Glomerular endothelial cell (primary cell): ENCODE measurements around the gene CCDC136. TPM values are rescaled to one million over a fixed set of nuclear protein-coding genes. Genes with fewer than 3 reads are reported as not detected.
A peak's percentile ranks its signal among the peaks of the same experiment; 100 is the strongest.

Source experiments
- DNase-seq: peaks from one replicate; pipeline ENCODE4 v3.0.0-alpha.2; 2011; ENCODE audit warnings: low read depth, low spot score; ENCODE audit errors: extremely low read depth
- total RNA-seq: library from RNA; depleted of rRNA; stranded (reverse); fragments of >200 nt; gene quantifications from 2 replicates; pipeline ENCODE4 v1.2.3, GENCODE V29; 2015

Gene CCDC136
- total RNA-seq, 1 donor from 2014 or later, result 2.3 TPM

DNA sequence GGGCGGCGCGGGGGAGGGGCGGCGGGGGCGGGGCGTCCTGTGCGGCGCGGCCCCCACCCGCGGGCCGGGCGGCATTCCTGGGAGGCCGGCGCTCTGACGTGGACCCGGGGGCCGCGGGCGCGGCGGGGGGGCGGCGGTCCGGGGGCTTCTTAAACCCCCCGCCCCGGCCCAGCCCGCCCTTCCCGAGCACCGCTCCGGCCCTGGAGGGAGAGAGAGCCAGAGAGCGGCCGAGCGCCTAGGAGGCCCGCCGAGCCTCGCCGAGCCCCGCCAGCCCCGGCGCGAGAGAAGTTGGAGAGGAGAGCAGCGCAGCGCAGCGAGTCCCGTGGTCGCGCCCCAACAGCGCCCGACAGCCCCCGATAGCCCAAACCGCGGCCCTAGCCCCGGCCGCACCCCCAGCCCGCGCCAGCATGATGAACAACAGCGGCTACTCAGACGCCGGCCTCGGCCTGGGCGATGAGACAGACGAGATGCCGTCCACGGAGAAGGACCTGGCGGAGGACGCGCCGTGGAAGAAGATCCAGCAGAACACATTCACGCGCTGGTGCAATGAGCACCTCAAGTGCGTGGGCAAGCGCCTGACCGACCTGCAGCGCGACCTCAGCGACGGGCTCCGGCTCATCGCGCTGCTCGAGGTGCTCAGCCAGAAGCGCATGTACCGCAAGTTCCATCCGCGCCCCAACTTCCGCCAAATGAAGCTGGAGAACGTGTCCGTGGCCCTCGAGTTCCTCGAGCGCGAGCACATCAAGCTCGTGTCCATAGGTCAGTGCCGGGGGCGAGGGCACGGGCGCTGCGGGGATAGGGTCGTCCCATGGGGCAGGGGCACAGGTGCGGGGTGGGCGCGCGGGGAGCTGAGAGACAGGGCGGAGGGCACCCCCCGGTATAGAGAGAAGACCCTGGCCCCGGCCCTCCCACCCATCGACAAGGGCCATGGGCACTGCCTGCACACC lies 38.7 kb downstream of the CCDC136 start, which contains the start of gene FLNC:
Gene FLNC (plus strand): TSS at position 176 of the 947 bp plus-strand sequence. CDS start 232 bp downstream, at position 408.
- no peak for DNase-seq

DNA sequence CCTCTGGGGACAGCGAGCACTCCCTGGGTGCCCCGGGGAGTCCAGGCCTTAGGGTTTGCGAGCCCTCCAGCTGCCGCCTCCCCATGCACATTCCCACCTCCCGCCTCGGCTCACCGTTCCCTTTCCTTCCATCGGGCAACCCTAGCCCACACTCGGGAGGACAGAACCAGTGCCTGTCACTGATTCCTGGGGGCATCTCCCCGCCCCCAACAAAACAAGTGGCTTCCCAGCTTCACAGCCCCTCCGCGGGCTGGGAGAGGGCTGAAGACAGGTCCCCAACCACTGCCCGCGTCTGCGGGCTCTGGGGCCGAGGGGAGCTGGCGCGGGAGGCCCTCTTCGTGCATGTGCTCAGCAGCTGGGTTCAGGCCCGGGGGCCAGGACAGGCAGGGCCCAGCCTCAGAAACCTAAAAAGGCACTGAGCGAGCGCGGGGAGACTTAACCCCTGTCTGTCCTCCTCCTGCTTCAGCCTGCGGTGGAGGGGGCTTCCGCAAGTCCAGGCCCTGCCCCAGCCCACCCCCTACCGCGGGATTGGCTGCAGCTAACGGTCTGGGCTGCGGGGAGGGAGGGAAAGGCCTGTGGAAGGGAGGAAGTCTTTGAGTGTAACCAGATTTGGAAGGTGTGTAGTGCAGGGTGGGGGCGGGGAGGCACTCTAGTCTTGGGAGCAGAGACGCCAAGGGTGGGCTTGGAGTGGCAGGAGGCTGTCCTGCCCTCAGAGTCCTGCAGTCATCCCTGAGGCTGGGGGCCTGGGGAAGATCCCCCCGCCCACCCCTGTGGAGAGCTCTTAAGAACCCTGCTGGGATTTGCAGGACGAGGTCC lies 39.6 kb downstream of the CCDC136 start:
- no peak for DNase-seq

DNA sequence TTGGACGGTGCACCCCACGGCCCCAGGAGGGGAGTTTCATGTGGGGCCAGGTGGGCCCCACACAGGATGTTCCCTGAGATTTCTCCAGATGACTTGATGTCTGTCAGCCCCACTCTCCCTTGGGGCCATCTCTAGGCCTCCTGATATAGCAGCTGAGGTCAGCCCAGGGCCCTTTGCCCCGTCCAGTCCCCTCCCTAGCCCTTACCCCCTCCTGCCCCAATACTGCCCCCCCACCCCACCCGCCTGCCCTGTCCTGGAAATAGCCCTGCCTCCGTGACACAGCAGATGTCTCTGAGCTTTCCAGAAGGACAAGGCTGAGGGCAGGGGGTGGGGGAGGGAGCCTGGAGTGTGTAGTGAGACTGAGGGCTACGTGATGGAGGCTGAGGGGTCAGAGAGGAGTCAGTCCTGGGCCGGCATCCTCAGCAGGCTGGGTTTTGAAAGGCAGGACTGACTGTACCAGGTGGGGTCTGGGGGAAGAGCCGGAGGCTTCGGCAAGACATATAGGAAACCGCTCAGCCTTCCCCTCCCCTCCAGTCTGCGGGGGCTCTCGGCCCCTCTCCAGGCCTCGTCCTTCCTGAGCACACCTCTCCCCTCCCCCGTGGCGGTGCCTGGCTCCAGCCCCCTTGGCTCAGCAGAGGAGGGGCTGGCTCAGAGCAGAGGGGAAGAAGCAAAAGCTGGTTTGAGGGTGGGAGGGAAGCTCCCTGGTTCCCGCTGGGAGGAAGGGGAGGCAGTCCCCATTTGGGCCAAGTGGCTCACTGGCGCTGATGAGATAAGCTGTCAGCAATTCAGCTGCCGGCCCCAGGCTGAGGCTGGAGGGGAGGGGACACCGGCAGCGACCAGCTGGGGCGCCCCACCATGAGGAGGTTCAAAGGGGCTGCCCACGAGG lies 40.5 kb downstream of the CCDC136 start:
- no peak for DNase-seq

DNA sequence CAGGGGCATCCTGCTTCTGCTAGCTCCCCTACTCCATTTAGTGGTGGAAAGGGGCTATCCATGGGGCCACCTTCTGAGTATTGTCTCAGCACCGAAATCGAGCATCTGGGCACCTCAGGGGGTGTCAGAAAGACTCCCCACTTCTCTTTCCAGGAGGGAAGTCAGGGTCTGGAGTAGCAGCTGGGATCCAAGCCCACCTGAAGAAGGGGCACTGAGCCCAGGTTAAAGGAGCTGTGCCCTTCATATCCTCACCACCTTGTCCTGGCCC lies 41.0 kb downstream of the CCDC136 start:
- DNase-seq, result no peak

DNA sequence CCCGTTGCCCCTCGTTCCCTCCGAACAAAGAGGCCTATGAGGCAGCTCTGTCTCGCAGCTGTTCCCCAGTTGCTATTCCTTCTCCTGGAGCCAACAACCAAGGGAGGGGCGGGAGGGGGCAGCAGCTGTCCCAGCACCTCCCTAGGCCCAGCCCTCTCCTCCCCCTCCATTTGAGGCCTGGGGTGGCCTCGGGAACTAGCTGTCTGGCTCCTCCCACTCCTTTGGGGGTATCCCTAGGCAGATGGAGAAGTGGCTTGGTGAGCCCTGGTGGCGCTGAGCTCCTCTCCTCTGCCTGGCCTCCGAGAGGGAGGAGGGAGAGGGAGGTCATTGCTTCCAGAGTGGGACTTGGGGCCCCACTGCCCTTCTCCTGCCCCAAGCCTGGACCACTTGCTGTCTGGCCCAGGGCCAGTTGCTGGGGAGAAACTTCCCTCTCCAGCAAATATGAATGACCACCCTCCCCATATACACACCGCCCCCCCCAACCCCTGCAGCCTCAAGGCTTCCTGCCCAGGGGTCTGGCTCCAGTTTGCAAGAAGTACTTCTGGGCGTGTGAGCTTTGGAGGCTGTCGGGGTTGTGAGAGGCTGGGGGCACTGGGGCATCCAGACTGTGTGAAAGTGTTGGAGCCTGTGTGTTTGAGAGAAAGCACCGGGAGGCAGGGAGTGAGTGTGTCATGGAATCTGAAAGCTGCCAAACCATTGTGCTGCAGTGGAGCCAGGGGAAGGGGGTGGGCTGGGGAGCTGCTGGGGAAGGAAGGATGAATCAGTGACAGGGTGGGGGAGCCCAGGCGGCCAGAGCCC lies 41.6 kb downstream of the CCDC136 start:
- peak; percentile 65 for DNase-seq

DNA sequence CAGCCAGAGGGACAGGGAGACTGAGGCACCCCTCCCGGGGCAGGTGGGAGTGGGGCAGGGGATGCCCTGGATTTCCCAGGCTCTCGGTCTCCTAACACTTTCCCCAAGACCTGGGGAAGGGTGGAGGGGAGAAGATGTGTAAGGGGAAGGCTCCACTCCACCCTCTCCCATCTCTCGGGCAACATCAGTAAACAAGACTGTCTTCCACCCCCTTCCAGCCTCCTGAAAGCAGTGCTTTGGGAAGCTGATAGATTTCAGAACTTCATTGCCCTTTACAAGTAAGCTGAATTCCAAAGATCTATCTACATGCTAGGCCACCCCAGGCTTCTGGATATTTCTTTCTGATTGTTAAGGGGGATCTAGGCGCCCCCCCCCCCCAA lies 42.2 kb downstream of the CCDC136 start:
- DNase-seq, result no peak

DNA sequence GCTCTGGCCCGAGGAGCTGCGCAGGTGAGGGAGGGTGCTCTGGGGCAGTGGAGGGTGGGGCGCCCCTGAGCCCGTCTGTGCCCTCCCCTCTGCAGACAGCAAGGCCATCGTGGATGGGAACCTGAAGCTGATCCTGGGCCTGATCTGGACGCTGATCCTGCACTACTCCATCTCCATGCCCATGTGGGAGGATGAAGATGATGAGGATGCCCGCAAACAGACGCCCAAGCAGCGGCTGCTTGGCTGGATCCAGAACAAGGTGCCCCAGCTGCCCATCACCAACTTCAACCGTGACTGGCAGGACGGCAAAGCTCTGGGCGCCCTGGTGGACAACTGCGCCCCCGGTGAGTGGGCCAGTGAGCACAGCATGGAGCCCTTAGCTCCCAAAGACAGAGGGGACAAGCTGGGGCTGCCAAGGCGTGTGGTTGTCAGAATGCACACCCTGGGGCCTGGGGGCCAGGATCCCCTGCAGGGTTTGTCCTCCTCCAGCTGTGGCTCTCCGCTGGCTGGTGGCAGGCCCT lies 43.5 kb downstream of the CCDC136 start:
- DNase-seq, result no peak

DNA sequence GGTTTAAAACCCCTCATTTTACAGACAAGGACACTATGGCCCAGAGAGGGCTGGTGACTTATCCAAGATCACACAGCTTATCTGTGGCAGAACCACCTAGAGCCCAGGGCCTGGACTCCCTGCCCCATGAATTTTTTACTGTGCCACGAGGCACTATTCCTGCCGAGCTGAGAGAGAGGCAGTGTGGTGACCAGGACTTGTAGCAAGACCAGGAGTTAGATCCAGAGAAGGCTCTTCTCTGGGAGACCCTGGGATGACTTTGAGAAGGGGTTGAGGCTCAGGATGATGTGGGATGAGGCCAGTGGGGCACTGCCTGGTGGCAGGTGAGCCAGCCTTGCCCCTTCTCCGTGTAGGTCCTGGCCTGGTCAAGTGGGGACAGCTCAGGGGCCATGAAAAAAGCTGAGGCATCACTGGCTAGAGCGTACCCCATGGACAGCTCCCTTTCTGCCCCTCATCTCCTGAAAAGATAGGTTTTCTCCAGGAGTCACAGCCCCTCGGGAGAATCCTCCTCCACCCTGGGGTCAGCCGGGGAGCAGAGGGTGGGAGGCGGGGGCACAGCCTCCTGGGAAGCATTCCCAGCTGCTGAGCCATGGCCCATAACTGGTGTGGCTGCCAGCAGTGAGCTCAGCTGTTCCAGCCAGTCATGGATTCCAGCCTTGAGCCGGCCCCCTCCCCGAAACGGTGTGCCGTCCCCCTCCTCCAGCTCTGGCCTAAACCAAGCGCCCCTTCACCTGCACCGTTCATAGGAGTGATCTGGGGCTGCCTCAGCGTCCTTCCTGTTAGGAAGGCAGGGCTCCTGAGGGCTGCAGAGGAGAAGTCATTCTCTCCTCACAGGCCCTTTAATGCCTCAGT lies 44.2 kb downstream of the CCDC136 start:
- DNase-seq, result no peak

DNA sequence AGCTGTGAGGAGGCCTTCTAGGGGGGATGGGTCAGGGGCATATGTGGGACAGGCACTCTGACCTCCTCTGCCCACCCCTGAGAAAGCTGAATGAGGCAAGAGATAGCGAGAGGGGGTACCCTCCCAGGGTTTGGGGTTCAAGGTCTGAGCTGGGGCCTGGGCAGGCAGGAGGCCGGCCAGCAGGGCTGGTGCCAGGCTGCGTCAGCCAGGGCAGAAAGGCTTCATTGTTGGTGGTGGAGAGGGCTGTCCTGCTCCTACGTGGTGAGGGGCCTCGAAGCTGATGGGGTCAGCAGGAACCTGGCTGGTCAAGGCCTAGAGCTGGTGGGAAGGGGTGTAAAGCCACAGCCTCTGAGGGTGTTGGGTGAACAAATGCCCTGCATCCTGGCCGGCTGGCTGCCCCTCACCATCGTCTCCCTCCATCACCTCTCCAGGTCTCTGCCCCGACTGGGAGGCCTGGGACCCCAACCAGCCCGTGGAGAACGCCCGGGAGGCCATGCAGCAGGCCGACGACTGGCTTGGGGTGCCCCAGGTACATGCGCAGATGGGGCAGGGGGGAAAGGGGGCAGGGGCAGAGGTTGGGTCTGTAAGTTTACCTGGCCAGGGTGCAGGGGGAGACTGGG lies 45.1 kb downstream of the CCDC136 start:
- DNase-seq, result no peak

DNA sequence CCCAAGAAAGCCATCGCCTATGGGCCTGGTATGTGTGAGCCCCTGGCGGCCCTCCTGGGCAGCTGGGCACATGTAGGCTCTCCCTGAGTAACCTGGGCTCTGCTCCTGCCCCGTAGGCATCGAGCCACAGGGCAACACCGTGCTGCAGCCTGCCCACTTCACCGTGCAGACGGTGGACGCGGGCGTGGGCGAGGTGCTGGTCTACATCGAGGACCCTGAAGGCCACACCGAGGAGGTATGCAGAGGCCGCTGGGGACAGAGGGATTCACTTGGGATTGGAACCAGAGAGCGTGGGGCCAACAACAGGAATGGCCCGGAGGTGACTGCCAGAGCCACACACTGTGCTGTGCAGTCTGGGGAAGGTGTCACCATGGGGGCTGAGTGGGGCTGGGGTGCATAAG lies 45.8 kb downstream of the CCDC136 start:
- DNase-seq, result no peak

DNA sequence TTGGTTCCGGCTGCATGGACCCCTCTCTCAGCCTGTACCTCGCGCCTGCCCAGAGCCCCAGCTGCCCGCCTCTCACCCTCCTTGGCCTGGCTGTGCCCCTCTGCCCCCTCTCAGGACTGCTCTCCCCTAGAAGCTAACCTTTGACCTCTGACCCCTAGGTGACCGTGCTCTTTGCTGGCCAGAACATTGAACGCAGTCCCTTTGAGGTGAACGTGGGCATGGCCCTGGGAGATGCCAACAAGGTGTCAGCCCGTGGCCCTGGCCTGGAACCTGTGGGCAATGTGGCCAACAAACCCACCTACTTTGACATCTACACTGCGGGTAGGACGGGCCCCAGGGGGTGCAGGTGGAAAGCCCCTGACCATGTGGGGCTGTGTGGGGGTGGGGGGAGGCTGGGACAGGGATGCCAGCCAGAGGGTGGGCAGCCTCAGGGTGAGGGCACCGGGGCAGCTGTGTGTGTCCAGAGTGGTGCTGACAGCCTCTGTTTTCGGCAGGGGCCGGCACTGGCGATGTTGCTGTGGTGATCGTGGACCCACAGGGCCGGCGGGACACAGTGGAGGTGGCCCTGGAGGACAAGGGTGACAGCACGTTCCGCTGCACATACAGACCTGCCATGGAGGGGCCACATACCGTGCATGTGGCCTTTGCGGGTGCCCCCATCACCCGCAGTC lies 46.5 kb downstream of the CCDC136 start:
- DNase-seq, result no peak

DNA sequence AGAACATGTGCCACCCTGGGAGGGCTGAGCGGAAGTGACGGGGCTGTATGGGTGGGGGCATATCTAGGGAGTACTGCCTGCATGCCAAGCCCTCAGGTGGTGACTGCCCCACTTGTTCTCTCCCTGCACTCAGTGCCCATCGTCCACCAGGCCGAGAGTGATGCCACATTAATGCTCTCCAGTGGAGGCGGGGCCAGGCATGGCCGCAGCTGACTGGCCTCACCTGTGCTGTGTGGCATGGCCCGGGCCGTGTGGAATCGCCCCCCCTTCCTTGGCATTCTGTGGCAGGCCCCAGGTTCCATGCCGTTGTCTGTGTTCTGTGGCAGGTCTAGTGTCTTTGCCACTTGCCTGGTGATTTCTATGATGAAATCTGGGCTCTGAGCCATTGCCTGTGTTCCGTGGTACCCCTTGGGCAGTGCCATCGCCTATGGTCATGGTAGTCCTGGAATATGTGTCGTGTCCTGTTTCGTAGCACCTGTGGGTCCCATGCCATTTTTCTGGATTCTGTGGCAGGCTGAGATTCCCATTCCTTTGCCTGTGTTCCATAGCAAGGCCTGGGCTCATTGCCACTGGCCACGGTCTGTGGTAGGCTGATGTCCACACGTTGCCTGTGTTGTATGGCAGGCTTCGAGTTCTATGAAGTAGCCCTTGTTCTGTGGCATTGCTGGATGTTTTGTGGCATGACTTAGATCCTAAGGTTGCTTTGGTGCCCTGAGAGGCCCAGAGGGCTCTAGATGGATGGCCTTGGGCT lies 47.4 kb downstream of the CCDC136 start:
- DNase-seq, result no peak

DNA sequence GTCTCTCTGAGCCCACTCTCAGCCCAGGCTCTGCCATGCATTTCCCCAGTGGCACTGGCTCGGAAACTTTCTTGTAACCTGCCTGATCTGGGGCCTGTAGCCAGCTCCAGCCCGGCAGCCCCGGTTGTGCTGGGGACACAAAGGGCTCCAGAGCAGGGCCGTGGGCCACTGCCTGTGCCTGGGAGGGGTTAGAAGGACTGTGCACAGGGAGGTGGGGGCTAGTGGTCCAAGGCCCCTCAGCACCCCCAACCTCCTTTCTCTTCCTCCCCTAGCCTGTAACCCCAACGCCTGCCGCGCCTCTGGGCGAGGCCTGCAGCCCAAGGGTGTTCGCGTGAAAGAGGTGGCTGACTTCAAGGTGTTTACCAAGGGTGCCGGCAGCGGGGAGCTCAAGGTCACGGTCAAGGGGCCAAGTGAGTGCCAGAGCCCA lies 48.0 kb downstream of the CCDC136 start:
- no peak for DNase-seq

DNA sequence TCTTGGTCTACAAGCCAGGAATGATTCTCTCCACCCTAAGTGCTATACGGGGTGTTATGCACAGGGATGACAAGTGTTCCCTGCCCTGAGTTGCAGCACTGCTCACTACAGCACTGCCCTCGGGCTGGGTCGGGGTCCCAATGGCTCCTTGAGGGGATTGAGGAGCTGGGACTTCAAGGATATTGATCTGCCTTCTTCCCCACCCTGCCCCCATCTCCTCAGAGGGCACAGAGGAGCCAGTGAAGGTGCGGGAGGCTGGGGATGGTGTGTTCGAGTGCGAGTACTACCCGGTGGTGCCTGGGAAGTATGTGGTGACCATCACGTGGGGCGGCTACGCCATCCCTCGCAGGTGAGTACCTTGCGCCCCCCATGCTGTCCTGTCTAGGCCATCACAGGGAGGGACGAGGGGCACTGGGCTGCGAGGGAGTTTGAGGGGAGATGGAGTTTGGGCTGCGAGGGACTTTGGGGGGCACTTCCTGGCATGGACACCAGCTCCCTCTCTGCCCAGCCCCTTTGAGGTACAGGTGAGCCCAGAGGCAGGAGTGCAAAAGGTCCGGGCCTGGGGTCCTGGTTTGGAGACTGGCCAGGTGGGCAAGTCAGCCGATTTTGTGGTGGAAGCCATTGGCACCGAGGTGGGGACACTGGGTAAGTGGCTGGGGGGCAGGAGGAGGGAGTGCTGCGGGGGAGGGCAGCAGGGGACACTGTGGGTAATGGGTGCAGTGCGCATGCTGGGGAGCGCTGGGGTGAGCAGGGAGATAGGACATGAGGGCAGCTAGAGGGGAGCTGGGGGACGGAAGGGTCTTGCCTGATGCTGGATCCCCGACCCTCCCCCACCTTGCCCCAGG lies 48.8 kb downstream of the CCDC136 start:
- no peak for DNase-seq

DNA sequence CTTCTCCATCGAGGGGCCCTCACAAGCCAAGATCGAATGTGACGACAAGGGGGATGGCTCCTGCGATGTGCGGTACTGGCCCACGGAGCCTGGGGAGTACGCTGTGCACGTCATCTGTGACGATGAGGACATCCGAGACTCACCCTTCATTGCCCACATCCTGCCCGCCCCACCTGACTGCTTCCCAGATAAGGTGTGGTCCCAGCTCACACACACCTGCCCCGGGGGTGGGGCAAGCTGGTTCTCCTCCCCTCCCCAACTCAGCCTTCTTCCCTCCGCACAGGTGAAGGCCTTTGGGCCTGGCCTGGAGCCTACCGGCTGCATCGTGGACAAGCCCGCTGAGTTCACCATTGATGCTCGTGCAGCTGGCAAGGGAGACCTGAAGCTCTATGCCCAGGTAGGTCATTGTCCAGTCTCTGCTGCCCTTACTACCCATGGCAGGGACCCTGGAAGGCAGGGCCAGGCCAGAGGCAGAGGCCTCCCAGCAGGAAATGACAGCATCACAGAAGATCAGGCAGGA lies 49.5 kb downstream of the CCDC136 start:
- no peak for DNase-seq
